Stimulated activated CD4-positive, alpha-beta T cell treated with anti-CD3 and anti-CD28 coated beads, Interleukin-2, amount 100 ng/mL, for 4 hours (primary cell): Measurements from ENCODE around the gene AURKAIP1.
"Not testable (repeated sequence)": the region's sequence is repeated elsewhere in the genome, so short reads cannot be mapped to it uniquely, and the experiment has no call there.

Experiments
- DNase-seq: peaks from one replicate; pipeline ENCODE4 v3.0.0-alpha.2; 2020; ENCODE audit warnings: low read depth

The AURKAIP1 gene

GRCh38 chr1:1406101-1406820 lies 31.3 kb upstream of the AURKAIP1 start:
- no peak for DNase-seq

GRCh38 chr1:1403653-1404052 lies 28.6 kb upstream of the AURKAIP1 start:
- DNase-seq = no peak

GRCh38 chr1:1402901-1403392 lies 27.9 kb upstream of the AURKAIP1 start:
- DNase-seq = not testable (repeated sequence)

GRCh38 chr1:1402072-1402900 lies 27.3 kb upstream of the AURKAIP1 start:
- DNase-seq = no peak

- DNase-seq = no peak
Measured at GRCh38 chr1:1401457-1402010, 26.5 kb upstream of the AURKAIP1 start.

GRCh38 chr1:1400576-1401456 lies 25.8 kb upstream of the AURKAIP1 start:
- no peak for DNase-seq

GRCh38 chr1:1399872-1400575 lies 25.0 kb upstream of the AURKAIP1 start:
- DNase-seq = no peak

GRCh38 chr1:1399187-1399871 lies 24.3 kb upstream of the AURKAIP1 start, which contains the start of gene CCNL2:
CCNL2 (minus strand) TSS chr1:1399335; CDS start chr1:1399306, 29 bp downstream.
- peak; percentile 99 for DNase-seq

GRCh38 chr1:1398677-1399186 lies 23.7 kb upstream of the AURKAIP1 start:
- no peak for DNase-seq

- DNase-seq = no peak
Measured at GRCh38 chr1:1397839-1398523, 23.0 kb upstream of the AURKAIP1 start.

- no peak for DNase-seq
Measured at GRCh38 chr1:1395166-1395565, 20.2 kb upstream of the AURKAIP1 start.

- DNase-seq = no peak
Measured at GRCh38 chr1:1394116-1394515, 19.1 kb upstream of the AURKAIP1 start.

- no peak for DNase-seq
Measured at GRCh38 chr1:1393428-1393827, 18.4 kb upstream of the AURKAIP1 start.

- no peak for DNase-seq
Measured at GRCh38 chr1:1393014-1393413, 18.0 kb upstream of the AURKAIP1 start.

GRCh38 chr1:1391225-1391624 lies 16.2 kb upstream of the AURKAIP1 start:
- DNase-seq = no peak

GRCh38 chr1:1390675-1391074 lies 15.7 kb upstream of the AURKAIP1 start:
- DNase-seq = no peak

GRCh38 chr1:1388078-1388472 lies 13.1 kb upstream of the AURKAIP1 start:
- no peak for DNase-seq

GRCh38 chr1:1387098-1388077 lies 12.4 kb upstream of the AURKAIP1 start:
- DNase-seq = no peak
